HEK293 (cell line): ENCODE data around the gene VAT1L.

Experiments used
- SCRT1 ChIP-seq: fragments of 450-650 bp; formaldehyde crosslinking; IDR thresholded peaks from 2 replicates; pipeline ENCODE4 v1.5.1; 2016; ENCODE audit warnings: missing biosample characterization, missing genetic modification characterization, borderline replicate concordance
- ZNF37A ChIP-seq: fragments of 450-650 bp; IDR thresholded peaks from 2 replicates; pipeline ENCODE4 v1.5.1; 2018; ENCODE audit warnings: missing biosample characterization, missing genetic modification characterization

DNA sequence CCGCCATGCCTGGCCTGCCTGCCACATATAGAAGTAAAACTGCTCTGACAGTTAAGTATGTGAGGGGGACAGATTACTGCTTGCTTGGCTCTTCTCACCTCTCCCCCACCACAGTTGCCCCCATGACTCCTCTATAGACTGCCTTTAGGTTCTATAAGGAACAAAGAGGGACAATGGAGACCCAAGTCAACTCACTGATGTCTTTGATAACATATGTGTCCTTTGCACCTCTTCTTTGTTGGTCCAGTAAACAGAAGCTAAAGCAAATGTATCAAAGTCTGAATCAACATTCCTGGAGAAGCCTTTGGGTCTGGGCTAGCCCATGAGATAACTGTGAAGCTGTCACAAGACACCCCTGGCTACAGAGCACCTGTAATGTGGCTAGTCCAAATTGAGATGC lies 38.9 kb upstream of the VAT1L start:
- TF ChIP-seq SCRT1 (tag by site-specific recombination) = no peak
- no peak for TF ChIP-seq ZNF37A (tag by site-specific recombination)
